Loucy (cell line): ENCODE results near the gene RUNX1.

Experiments used
- H2AFZ ChIP-seq: fragments of 200-600 bp; sonication (generic); 2 replicates; pipeline ENCODE4 v1.6.0; 2016; ENCODE audit warnings: antibody characterized with exemption, mild to moderate bottlenecking, low read length, moderate library complexity
- H3F3A ChIP-seq: fragments of 200-600 bp; 2 replicates; pipeline ENCODE4 v1.6.0; 2016; ENCODE audit warnings: antibody characterized with exemption, low read depth, mild to moderate bottlenecking
- H3K27me3 ChIP-seq: fragments of 200-600 bp; sonication (generic); 2 replicates; pipeline ENCODE4 v1.6.1; 2014; ENCODE audit warnings: low read length, mild to moderate bottlenecking; ENCODE audit not compliant: insufficient read depth, poor library complexity, severe bottlenecking
- H3K36me3 ChIP-seq: fragments of 200-600 bp; sonication (generic); 2 replicates; pipeline ENCODE4 v1.6.1; 2016; ENCODE audit warnings: low read length; ENCODE audit not compliant: insufficient read depth
- H3K4me1 ChIP-seq: fragments of 200-600 bp; sonication (generic); 2 replicates; pipeline ENCODE4 v1.5.1; 2014; ENCODE audit warnings: low read length, mild to moderate bottlenecking; ENCODE audit not compliant: insufficient read depth, poor library complexity, severe bottlenecking
- H3K4me2 ChIP-seq: fragments of 200-600 bp; sonication (generic); 2 replicates; pipeline ENCODE4 v1.6.0; 2014; ENCODE audit warnings: antibody characterized with exemption, low read length, low read depth, mild to moderate bottlenecking; ENCODE audit not compliant: poor library complexity, severe bottlenecking
- H3K4me3 ChIP-seq: fragments of 200-600 bp; sonication (generic); 2 replicates; pipeline ENCODE4 v1.5.1; 2014; ENCODE audit warnings: low read length, mild to moderate bottlenecking, mixed read lengths; ENCODE audit not compliant: poor library complexity, severe bottlenecking
- H3K79me2 ChIP-seq: fragments of 200-600 bp; sonication (generic); 2 replicates; pipeline ENCODE4 v1.6.1; 2014; ENCODE audit warnings: low read length; ENCODE audit not compliant: insufficient read depth
- H3K9ac ChIP-seq: fragments of 200-600 bp; sonication (generic); 2 replicates; pipeline ENCODE4 v1.6.0; 2014; ENCODE audit warnings: mild to moderate bottlenecking, low read depth, low read length, moderate library complexity; ENCODE audit not compliant: poor library complexity, severe bottlenecking
- H3K9me2 ChIP-seq: fragments of 200-600 bp; sonication (generic); replicated peaks from 2 replicates; pipeline ENCODE4 v1.6.1; 2016; ENCODE audit warnings: low read depth, low read length, mixed read lengths
- H3K9me3 ChIP-seq: fragments of 200-600 bp; sonication (generic); 2 replicates; pipeline ENCODE4 v1.6.1; 2014; ENCODE audit warnings: mild to moderate bottlenecking, antibody characterized with exemption, low read length, low read depth; ENCODE audit not compliant: insufficient read depth
- H4K20me1 ChIP-seq: fragments of 200-600 bp; sonication (generic); 2 replicates; pipeline ENCODE4 v1.6.0; 2014; ENCODE audit warnings: antibody characterized with exemption, low read length, mild to moderate bottlenecking; ENCODE audit not compliant: insufficient read depth, poor library complexity, severe bottlenecking
- EZH2phosphoT487 ChIP-seq: fragments of 200-600 bp; IDR thresholded peaks from 2 replicates; pipeline ENCODE4 v1.6.1; 2018; ENCODE audit warnings: antibody characterized with exemption, mild to moderate bottlenecking, moderate library complexity, borderline replicate concordance
- TF ChIP-seq, protein P1 (sequence below): fragments of 200-600 bp; sonication (generic); conservative IDR thresholded peaks from 2 replicates; pipeline ENCODE4 v1.5.1; 2014; ENCODE audit warnings: mild to moderate bottlenecking, antibody characterized with exemption, low read length

RUNX1 gene

DNA sequence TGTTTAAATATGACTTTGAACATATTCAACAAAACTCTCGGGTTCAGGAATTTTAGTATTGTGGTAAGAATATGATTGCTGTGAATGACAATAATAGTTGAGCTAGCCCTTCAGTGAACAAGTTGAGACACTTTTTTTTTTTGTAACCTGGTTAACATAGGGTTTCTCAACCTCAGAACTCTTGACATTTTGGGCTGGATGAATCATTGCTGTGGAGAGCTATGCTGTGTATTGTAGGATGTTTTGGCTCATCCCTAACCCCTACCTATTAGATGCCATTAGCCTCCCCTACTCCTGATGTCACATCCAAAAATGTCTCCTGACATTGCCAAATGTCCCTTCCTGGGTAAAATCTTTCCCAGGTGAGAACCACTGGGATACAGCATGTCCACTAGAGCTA is 113.7 kb downstream of the RUNX1 start:
- Histone ChIP-seq H3K9ac (peak overlapping the region; percentile 64), H3K4me3 (peak overlapping the region; percentile 54), H3K9me2 (no peaks in the 10 kb centered on the region), H3K36me3 (peaks cover 17% of the 10 kb centered on the region; the same call in 1 of the 2 replicates), H3K9me3 (no peaks in the 10 kb centered on the region), H3K4me1 (peaks cover 86% of the 10 kb centered on the region), H3K4me2 (peak overlapping the region; percentile 66), H3K27me3 (no peaks in the 10 kb centered on the region), H4K20me1 (peaks cover 67% of the 10 kb centered on the region), H2AFZ (no peak overlapping the region), H3F3A (0 out of 2 replicates have a peak, but pooled peaks cover 6% of the 10 kb centered on the region), H3K79me2 (peaks cover 94% of the 10 kb centered on the region)
- TF ChIP-seq EZH2phosphoT487, result no peak
- TF ChIP-seq, protein P1, sequence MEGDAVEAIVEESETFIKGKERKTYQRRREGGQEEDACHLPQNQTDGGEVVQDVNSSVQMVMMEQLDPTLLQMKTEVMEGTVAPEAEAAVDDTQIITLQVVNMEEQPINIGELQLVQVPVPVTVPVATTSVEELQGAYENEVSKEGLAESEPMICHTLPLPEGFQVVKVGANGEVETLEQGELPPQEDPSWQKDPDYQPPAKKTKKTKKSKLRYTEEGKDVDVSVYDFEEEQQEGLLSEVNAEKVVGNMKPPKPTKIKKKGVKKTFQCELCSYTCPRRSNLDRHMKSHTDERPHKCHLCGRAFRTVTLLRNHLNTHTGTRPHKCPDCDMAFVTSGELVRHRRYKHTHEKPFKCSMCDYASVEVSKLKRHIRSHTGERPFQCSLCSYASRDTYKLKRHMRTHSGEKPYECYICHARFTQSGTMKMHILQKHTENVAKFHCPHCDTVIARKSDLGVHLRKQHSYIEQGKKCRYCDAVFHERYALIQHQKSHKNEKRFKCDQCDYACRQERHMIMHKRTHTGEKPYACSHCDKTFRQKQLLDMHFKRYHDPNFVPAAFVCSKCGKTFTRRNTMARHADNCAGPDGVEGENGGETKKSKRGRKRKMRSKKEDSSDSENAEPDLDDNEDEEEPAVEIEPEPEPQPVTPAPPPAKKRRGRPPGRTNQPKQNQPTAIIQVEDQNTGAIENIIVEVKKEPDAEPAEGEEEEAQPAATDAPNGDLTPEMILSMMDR, result no peak

DNA sequence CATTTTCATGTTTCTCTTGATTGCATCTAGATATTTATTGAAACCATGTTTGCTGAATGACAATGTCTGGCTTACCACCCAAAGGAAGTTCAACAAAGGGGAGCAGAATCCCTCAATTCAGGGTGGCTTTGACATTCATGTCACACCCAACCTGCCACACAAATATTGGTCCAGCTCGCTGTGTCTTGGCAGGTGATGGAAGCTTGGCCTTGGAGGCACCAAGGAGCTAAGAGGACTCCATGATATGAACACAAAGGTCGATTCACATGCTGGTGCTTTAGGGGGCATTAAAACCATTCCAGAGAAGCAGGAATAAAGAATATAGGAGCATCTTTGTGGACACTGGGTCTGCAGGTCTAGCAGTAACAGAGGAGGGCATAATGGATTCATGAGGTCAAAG is 114.8 kb downstream of the RUNX1 start:
- no peak for TF ChIP-seq EZH2phosphoT487
- TF ChIP-seq, protein P1, result no peak
- H3K36me3 ChIP-seq, result peaks cover 19% of the 10 kb centered on the region; the same call in 1 of the 2 replicates
- no peaks in the 10 kb centered on the region for H3K9me2 ChIP-seq
- H3K9me3 ChIP-seq, result no peaks in the 10 kb centered on the region
- no peak overlapping the region for H2AFZ ChIP-seq
- peaks cover 64% of the 10 kb centered on the region for H4K20me1 ChIP-seq
- peaks cover 92% of the 10 kb centered on the region for H3K79me2 ChIP-seq
- 0 out of 2 replicates have a peak, but pooled peaks cover 6% of the 10 kb centered on the region for H3F3A ChIP-seq
- H3K27me3 ChIP-seq, result no peaks in the 10 kb centered on the region
- H3K4me1 ChIP-seq, result peaks cover 82% of the 10 kb centered on the region
- H3K4me2 ChIP-seq, result peak overlapping the region; percentile 70
- peak overlapping the region; percentile 50 for H3K4me3 ChIP-seq
- H3K9ac ChIP-seq, result peak overlapping the region; percentile 42

DNA sequence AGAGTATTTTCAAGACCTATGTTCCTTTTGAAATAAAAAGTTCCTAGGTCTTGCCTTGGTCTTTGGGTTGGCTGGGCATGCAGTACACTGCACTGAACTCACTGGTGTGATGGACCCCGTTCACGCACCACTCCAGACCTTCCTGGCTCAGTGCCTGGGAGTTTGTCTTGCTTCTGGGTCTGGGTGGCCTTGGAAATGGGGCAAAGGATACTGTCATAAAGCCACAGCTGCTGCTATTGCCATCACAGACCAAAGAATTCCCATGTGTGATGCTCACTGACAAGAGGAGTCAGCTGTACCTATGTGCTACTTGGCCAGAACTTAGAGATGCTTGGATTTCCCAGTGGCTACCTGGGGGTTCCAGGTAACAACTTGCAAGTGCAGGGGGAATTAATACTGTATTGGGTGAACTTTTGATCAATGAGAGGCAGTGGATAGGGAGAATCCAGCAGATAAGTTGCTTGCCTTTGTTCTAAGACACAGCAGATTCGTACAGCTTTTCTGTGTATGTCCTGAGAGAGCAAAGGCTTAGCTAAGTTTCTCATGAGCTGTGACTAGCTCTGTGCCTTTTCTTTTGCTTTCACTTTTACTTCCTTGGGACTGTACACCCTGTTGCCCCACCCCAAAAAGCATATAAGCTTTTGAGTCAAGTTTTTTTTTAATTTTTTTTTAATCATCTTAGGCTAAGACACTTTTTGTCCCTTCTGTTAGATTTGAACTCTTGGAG is 115.3 kb downstream of the RUNX1 start:
- H3F3A ChIP-seq, result 0 out of 2 replicates have a peak, but pooled peaks cover 6% of the 10 kb centered on the region
- H3K4me1 ChIP-seq, result peaks cover 83% of the 10 kb centered on the region
- no peaks in the 10 kb centered on the region for H3K9me3 ChIP-seq
- no peak overlapping the region for H2AFZ ChIP-seq
- peaks cover 23% of the 10 kb centered on the region; the same call in 1 of the 2 replicates for H3K36me3 ChIP-seq
- peaks cover 92% of the 10 kb centered on the region for H3K79me2 ChIP-seq
- peak overlapping the region; percentile 50 for H3K4me3 ChIP-seq
- H3K9me2 ChIP-seq, result no peaks in the 10 kb centered on the region
- H4K20me1 ChIP-seq, result peaks cover 65% of the 10 kb centered on the region
- peak overlapping the region; percentile 70 for H3K4me2 ChIP-seq
- no peak for TF ChIP-seq EZH2phosphoT487
- no peaks in the 10 kb centered on the region for H3K27me3 ChIP-seq
- peak overlapping the region; percentile 42 for H3K9ac ChIP-seq
